OCI-M2 (cell line): ENCODE measurements around the gene EPS15.
"Not testable (repeated sequence)": the region's sequence is repeated elsewhere in the genome, so short reads cannot be mapped to it uniquely, and the experiment has no call there.

Experiments used
- DNase-seq: peaks from one replicate; lab custom pipeline; 2025; ENCODE audit not compliant: unreplicated experiment; lab: John Stamatoyannopoulos, UW

Gene EPS15

DNA sequence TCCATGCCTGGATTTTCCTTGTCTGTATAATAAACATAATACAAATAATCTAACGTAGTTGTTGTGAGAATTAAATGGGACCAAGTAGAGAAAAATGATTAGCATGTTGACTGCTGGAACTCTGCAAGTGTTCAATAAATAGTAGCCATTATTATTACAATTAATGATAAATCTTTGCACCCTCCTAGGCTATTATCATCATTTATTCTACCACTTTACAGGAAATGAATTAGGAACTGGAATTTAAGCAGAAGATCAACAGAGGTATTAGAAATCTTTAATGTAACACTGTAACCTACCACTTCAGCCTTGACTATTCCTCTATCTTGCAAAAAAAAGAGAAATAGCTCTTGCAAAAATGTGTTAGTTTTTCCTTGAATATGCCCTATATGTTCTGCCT is 126.8 kb downstream of the EPS15 start:
- DNase-seq: no peak

DNA sequence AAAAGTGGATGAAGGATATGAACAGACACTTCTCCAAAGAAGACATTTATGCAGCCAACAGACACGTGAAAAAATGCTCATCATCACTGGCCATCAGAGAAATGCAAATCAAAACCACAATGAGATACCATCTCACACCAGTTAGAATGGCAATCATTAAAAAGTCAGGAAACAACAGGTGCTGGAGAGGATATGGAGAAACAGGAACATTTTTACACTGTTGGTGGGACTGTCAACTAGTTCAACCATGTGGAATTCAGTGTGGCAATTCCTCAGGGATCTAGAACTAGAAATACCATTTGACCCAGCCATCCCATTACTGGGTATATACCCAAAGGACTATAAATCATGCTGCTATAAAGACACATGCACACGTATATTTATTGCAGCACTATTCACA is 128.4 kb downstream of the EPS15 start:
- not testable (repeated sequence) for DNase-seq

DNA sequence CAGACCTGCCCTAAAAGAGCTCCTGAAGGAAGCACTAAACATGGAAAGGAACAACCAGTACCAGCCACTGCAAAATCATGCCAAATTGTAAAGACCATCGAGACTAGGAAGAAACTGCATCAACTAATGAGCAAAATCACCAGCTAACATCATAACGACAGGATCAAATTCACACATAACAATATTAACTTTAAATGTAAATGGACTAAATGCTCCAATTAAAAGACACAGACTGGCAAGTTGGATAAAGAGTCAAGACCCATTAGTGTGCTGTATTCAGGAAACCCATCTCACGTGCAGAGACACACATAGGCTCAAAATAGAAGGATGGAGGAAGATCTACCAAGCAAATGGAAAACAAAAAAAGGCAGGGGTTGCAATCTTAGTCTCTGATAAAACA is 131.8 kb downstream of the EPS15 start:
- DNase-seq: not testable (repeated sequence)

DNA sequence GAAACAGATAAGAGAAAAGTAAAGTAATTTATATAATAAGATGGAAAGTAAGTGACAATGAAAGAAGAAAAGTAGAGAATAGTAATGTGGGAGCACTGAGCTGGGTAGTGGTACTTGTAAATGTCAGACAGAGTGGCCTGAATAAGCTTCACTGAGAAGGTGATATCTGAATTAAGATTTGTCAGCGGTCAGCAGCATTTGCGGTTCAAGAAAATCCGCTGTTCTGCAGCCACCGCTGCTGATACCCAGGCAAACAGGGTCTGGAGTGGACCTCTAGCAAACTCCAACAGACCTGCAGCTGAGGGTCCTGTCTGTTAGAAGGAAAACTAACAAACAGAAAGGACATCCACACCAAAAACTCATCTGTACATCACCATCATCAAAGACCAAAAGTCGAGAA is 132.8 kb downstream of the EPS15 start:
- not testable (repeated sequence) for DNase-seq

DNA sequence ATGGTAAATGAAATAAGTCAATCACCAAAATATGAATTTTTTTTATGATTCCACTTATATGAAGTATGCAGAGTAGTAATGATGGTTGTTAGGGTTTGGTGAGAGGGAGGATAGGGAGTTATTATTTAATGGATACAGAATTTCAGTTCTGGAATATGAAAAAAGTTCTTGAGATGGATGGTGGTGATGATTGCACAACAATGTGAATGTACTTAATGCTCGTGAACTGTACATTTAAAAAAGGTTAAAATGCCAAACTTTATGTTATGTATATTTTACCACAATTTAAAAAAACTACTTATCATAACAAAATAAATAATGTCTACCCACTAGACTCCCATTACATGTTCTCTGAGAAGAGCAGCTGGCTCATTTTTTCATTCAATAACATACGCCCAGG is 133.3 kb downstream of the EPS15 start:
- DNase-seq: no peak

DNA sequence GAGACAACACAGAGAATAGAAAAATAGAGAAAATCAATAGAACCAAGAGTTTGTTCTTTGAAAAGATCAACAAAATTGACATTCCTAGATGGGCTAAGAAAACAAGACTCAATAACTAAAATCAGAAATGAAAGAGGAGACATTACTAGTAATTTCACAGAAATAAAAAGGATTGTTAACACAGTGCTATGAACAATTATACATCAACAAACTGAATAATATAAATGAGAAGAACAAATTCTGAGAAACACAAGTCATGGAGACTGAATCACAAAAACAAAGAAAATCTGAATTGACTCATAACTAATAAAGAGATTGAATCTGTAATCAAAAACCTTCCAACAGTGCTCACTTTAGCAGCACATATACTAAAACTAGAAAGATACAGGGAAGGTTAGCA is 137.1 kb downstream of the EPS15 start:
- DNase-seq: no peak

DNA sequence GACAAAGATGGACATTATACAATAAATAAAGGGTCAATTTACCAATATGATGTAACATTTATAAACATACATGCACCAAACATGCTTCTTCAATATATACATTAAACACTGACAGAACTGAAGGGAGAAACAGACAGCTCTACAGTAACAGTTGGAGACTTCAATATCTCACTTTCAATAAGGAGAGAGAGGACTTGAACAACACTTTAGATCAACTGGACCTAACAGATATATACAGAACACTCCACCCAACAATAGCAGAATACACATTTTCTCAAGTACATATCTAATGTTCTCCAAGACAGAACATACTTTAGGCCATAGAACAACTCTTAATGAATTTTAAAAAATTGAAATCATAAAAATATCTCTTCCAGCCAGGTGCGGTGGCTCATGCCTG is 138.1 kb downstream of the EPS15 start:
- DNase-seq: no peak

DNA sequence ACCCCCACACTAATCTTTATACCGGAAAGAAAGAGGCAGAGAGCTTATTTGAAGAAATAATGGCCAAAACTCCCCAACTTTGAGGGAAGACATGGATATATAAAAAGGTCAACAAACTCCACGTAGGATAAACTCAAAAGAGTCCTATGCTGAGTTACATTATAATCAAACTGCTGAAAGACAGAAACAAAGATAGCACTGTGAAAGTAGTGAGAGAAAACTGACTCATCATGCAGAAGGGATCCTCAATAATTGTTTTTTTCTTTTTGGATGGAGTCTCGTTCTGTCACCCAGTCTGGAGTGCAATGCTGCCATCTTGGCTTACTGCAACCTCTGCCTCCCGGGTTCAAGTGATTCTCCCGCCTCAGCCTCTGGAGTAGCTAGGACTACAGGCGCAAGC is 140.2 kb downstream of the EPS15 start:
- DNase-seq: no peak

DNA sequence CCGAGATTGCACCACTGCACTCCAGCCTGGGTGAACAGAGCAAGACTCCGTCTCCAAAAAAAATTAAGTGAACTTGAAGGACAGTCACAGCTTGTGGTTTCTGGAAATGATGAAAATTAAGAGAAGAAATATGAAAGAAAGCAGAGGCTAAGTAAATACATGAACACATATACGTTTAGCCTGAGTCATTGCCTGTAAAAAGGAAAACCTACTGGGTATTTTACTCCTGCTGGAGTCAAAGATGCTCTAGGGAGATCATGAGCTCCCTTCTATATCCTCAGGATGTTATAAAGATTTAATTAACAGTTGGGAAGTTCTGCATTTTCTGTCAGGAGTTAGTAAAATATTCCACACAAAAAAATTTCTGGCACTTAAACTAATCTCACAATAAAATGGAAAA is 145.2 kb downstream of the EPS15 start:
- DNase-seq: no peak

DNA sequence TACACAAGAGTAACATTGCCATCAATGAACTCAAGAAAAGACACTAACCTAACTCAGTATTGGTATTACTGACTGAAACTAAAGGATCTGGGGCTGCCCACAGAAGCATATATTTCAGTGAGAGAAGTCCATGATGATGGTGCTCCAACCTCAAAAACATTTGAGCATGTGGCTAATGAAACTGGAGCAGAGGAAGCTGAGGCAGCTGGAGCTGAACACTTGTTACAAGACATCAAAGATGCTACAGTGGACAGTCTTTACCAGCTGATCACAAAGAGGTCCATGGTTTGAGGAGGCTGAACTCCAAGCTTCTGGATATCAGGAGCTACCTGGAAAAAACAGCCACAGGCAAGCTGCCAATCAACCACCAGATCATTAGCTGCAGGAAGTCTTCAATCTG is 146.5 kb downstream of the EPS15 start:
- DNase-seq: no peak

DNA sequence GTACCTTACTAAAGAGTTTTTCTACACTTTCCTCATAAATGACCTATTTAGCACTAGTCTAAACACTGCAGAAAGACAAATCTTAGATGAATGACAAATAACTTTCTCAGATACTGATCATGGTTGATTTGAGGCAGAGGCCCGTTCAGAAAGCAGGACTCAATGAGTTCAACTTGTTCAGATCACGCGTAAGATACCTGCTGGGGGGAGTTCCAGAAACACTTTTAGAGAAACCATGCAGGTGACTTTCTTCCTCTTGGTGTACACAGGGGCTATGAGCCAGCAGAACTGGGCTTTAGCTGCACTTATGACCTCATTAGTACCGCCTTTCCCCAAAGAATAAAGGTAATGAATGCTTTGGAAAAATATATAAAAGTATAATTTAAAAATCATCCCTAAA is 149.9 kb downstream of the EPS15 start:
- no peak for DNase-seq

DNA sequence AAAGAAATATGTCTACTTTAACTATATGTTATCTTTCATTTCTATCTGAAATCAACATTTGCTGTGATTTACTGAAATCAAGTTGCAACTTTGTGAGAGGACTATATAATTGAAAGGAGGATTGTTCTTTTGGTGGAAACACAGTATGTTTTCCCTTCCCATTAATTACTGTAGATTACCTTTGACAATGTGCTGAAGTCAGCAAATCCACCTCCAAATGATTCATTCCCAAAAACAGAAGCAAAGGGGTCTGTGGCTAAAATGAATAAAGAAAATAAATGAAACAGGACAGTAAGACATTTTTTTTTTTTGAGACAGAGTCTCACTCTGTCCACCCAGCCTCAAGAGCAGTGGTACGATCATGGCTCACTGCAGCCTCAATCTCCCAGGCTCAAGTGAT is 153.3 kb downstream of the EPS15 start:
- no peak for DNase-seq

DNA sequence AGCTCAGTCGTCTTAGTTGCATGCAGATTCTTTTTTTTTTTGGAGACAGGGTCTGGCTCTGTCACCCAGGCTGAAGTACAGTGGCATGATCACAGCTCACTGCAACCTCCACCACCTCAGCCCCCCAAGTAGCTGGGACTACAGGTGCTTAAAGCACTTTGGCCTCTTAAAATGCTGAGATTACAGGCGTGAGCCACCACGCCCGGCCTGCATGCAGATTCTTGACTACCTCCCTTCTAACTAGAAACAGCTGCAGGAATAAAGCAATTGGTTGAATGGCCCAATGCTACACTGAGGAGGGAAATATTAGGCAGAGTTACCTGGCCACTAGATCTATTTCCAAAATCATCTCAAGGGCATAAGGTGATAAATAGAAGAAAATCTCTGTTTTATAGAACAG is 159.2 kb downstream of the EPS15 start:
- no peak for DNase-seq

DNA sequence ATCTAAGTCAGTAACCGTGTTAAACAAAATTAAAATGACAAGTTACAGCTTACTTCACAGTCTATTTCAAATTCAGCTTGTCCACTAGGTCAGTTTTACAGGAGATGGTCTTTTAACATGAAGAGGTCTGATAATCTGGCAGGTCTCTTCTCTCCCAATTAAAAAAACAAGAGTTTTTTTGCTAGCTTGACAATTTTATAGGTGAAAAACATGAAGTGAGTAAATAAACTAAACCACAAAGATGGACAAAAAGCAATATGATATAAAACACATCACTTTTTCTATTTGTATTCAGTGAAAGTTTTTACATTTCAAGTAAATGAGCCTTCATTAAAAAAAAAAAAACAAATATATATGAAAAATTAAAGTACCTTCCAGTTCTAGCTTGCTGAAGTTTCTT is 163.7 kb downstream of the EPS15 start:
- no peak for DNase-seq

DNA sequence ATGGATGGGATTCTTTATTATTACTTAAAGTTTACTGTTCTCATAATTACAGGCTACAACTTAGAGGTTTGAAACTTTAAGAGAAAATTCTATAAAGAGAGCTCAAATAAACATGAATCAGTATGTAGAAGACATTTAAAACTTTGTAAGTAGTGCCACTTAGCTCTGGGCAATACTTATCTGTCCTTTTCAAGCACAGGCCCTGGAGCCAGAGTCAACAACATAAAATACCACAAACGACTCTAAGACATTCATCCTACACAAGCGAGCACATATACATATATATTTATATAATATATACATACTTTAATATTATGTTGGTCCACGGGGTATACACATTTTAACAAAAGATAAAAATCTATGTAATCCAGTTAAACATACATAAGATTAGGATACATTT is 164.7 kb downstream of the EPS15 start:
- no peak for DNase-seq

DNA sequence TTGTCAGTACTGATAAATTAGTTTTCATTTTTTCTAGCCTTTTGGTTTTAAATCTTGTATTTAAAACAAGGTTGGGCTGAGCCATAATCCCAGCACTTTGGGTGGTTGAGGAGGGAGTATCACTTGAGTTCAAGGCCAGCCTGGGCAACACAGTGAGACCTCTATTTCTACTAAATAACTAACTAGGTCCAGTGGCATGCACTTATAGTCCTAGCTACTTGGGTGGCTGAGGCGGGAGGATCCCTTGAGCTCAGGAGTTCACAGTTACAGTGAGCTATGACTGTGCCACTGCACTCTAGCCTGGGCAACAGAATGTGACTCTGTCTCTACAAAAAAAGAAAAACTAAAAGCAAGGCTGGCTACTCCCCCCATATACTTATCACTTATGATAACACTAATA is 167.2 kb downstream of the EPS15 start:
- no peak for DNase-seq

DNA sequence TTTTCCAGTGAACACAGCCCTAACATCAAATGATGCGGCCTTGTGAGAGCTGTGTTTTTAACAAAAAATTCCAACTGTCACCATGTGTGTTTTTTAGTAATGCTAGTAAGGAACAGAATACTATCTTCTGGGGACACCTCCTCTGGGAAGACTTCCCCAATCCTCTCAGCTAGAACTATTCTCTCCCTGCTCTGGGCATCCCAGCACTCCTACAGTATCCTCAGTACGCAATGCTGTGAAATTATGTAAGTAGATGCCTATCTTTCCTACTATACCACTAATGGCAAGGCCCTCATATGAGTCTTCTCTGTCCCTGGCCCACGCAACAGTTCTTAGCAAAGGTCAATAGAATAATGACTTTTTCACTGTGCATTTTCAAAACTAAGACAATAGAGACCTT is 169.2 kb downstream of the EPS15 start:
- no peak for DNase-seq

DNA sequence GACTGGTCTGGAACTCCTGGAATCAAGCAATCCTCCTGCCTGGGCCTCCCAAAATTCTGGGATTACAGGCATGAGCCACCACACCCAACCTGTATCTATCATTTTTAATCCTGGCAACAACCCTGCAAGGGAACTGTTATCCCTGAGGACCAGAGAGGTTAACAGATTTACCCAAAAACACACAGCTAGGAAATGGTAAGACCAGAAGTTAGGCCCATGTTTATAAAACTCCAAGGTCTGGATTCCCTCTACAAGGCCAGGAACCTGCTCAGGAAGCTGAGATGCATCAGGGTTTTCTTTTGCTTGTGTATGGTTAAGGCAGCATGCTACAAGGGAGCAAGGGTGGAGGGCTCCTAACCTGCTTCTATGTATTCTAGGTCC is 170.9 kb downstream of the EPS15 start:
- DNase-seq: no peak

DNA sequence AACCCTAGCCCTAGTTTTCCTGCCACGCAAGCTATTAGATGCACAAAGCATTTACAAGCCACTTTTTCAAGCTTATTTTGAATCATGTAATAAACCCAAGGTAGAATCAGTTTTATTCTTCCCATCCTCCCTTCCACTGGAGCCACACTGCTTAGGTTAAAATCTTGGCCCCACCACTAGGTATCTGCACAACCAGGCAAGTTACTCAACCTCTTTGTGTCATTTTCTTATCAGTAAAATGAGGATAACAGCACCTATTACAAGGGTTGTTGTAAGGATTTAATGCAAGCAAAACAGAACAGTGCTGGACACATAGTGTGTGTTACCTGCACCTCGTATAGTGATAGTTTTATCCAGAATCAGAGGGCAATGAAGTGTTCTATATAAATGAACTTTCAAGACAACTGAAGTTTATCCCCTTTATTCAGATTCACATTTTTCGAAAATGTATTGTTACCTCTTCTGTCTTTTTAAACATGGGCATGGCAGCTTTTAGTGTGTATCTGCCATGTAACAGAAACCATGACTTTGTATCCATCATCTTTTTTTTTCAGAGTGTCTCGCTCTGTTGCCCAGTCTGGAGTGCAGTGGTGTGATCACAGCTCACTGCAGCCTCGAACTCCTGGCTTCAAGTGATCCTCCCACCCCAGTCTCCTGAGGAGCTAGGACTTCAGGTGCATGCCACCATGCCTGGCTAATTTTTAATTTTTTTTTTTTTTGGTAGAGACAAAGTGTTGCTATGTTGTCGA is 171.5 kb downstream of the EPS15 start:
- DNase-seq: no peak

DNA sequence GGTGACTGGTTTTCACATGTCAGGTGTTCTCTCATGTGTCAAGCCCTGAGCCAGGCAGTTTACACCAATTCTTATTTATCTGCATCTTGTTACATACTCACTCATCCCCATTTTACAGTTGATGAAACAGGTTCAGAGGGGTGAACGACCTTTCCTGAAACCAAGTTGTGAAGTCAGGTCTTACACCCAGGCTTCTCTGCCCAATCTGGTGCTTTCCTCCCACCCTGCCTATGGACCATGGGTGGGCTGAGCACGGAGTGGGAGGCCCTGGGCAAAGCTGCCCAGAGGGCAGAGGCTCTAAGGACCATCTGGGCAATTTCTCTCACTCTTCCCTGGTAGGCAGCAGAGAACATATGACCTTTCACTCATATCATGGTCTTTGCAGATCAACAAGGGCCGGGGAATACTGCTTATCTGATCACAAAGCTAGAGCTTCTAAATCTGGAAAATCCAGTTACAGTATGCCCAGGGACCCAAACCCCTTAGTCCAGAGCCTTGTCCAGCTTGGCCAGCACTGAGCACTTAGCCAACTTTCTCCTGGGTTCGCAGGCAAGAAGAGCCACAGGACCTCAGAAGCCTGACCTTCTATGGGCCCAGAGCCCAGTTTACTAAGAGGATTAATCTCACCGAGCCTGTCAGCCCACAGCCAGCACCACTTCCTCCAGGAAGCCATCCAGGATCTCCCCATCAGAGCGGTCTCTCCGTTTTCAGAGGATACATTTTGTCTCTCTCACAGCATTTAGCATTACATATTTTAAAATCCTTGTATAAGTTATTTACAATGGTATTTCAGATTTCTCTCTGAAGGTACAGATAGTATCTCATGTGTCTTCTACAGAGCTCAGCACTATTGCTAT is 172.8 kb downstream of the EPS15 start:
- no peak for DNase-seq

DNA sequence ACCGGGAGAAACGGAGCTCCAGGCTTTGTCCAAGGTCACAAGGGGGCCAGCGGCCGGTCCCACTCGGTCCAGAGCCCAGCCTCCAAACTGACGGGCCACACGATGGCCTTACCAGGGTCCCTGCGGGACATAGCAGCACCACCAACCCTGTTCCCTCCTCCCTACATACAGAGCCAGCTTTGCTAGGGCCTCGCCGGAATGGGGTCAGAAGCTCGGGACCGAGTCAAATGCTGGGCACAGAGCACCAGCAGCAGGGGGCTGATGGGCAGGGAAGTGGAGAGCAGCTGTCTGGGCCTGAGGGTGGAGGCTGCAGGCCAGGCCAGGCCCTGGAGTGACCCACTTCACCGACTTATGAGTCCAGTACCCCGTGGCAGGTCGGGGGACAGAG is 173.8 kb downstream of the EPS15 start:
- DNase-seq: no peak

DNA sequence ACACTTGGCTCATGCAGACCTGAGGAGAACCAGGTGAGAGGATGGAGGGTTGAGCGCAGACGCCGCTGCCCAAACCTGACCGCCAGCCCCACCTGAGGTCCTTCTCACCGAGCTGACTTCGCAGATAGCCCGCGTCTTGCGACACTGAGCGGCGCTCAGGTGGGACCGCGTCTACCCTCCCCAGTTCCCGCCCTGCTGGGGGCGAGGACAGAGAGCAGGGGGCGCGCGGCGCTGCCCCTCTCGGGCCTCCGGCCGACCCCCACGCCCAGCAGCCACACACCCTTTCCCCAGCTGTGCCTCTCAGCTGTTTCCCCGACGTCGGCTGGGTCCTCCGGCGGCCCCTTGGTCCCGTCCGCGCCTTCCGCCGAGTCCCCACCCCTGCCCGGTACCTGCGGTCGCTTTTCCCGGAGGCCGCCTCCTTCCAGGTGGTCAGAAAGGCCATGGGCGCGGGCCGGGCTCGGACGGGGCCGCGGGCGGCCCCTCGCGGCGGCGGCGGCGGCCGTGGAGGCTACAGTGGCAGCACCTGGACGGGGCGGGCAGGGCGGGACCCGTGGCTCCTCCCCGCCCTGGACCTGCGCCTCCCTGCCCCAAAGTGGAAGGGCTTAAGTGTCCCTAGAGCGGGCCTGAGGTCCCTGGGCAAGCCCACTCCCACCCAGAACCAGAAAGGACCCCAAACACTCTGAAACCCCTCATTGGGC is 174.3 kb downstream of the EPS15 start:
- DNase-seq: no peak
